A549 treated with ZK216348 at 1 μM for 4 hours (cell line): ENCODE measurements around the gene APC2. TPM values are rescaled to one million over a fixed set of nuclear protein-coding genes. Genes with fewer than 3 reads are reported as not detected.

Experiments
- total RNA-seq: library from RNA; stranded (reverse); fragments of 200-300 nt; extraction: Qiagen RNA extraction; gene quantifications from 5 replicates; pipeline ENCODE4 v1.2.3, GENCODE V29; 2022; ENCODE audit warnings: low read depth

APC2 gene
- total RNA-seq = 0.78 to 2.1 TPM (median 1.8 TPM) in 5 replicates

DNA sequence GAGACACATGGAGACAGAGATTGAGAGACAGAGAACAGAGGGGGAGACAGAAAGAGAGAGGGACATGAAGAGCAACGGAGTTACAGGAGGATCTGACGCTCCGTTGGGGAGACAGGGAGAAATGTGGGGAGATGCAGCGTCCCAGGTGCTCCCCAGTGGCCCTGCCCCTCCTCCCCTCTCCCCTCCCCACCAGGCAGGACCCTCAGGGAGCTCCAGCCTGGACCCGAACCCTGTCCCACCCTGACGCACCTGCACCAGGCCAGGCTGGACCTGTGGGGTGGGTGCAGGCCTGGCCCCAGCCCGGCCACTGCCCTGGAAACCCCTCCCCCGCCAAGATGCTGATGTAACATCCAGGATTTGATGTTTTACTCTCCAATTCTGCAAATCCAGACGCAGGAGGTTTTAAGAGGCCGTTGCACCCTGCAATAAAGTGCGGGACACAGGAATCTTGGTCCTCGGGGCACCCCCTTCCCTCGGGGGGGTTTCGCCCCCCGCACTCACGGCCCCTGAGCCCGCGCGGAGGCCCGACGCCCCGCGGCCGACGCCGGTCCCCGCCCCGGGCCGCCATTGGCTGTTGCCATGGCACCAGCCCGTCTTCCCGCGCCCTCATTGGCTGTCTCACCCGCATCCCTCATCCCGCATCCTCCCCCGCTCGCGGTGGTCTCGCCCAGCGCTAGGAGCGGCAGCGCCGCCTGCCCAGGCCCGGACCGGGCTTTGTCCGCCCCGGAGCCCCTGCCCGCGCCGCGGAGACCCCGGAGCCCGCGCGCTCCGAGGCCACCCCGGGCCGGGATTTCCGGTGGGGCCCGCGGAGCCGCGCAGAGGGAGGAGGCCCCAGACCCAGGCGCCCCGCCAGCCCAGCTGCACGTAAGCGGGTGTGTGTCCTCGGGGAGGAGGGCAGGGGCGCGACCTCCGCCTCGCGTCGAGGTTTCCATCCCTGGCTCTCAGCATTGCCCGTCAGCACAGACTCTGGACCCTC, at the start of gene APC2:
Gene APC2, plus strand, starts transcription at position 655 of the 976 bp plus-strand sequence. CDS start 2,881 bp downstream, outside the sequence.

GRCh38 chr19:1401138-1401888, 48.6 kb upstream of the APC2 start, which contains the start of gene GAMT:
GAMT (minus strand) TSS chr19:1401542; CDS start chr19:1401476, 66 bp downstream.

GRCh38 chr19:1407528-1408299, 42.2 kb upstream of the APC2 start, which contains the start of gene DAZAP1:
DAZAP1 (plus strand) TSS chr19:1407586; CDS start chr19:1407774, 188 bp downstream.

DNA sequence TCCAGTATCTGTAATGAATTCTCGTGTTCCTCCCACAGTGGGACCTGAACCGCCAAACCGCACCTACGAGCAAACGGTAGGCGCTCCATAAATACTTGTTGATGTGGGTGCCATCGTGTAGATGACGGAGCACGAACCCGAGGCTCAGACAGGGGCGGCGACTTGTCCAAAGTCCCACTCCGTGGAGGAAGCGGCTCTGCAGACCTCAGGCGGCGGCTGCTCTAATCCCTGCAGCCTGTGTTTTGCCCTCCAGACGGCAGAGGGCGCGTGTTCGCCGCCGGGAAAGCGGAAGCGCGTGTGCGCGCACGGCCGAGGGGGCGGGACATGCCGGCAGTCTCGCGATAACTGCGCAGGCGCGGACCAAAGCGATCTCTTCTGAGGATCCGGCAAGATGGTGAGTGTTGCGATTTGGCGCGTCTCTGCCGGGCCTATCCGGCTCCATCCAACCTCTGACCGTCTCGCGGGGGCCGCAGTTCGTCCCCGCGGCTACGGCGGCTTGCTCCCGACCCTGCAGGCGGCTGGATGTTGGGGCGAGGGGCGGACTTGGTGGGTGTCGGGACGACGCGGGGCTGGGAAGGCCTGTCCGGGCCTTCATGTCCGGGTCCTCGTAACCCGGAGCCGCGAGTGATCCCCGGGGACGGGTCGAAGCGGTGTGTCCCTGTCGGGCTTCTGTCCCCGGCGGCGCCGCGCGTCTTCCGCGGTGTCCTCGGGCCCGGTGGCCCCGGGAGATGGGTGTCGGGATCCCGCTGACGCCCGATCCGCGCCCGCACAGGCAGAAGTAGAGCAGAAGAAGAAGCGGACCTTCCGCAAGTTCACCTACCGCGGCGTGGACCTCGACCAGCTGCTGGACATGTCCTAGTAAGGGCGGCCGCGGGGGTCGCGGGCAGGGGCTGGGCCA, 11.6 kb upstream of the APC2 start, which contains the start of gene RPS15:
Gene RPS15, plus strand, starts transcription at position 362 of the 898 bp plus-strand sequence. Its CDS starts 30 bp downstream, at position 392.

DNA sequence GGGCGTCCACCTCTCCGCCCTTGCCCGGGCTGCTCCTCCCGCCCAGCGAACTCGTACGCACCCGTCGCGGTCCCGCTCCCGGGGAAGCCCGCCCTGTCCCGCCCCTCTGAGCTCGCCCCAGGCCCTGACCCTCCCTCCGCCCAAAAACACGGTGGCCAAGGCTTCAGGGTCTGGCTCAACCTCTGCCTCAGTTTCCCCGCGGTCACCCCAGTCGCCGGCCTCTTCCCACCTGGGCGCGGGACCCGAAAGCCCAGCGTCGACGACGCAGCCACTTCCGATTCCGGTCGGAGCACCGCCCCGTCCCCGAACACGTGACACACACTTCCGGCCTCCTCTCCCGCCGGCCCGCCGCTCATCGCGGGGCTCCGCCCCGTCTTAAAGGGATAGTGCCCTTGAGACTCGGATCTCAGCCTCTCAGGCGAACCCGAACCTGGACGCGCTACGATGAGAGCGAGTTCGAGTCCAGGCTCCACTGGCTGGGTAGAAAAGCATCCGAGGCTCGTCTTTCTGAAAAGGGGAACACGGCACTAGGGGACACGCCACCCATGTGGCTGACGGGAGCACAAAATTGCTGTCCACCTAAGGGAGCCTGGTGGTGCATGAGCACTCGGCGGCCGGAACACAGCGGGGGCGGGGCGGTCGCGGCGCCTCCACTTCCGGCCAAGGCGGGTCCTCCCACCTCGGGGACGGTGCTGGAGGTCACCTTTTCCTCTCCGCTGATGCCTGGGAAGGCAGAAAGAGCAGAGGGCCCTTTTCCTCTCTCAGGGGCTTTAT, 29.2 kb downstream of the APC2 start, which contains the start of gene C19orf25:
Gene C19orf25, minus strand, starts transcription at position 282 of the 774 bp plus-strand sequence. CDS start 312 bp downstream, outside the sequence.

GRCh38 chr19:1490311-1491113, 40.6 kb downstream of the APC2 start, which contains the start of gene PCSK4:
PCSK4 (minus strand) TSS chr19:1490350; CDS start chr19:1490346, 4 bp downstream.

DNA sequence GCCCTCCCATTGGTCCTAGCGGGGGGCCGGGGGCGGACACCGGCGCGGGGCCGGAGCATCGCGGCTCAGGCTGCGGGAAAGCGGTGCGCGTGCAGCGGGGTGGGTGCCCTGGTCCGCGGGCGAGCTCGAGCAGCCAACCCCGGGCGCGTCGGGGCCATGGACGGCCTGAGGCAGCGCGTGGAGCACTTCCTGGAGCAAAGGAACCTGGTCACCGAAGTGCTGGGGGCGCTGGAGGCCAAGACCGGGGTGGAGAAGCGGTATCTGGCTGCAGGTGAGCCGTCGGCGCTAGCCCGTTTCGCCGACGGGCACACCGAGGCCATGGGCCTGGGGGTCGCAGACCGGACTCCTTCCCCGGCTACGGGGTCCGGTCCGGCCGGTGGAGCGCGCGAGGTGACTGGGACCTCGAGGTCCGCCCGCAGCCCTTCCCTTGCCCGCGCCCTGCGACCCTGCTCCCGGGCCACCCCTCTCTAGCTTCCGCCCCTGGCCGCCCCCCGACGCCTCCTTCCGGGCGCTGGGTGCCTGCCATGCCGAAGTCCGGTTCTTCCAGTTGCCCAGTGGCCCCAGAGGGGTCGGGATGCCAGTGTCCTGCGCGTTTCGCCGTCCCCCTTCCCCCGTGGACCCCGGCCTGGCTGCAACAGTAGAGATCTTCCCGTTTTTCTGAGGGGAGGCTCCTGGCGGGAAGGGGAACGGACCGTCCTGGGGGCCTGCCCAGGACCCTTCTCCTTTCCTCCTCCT, 41.4 kb downstream of the APC2 start, which contains the start of gene REEP6:
Gene REEP6, plus strand, starts transcription at position 68 of the 735 bp plus-strand sequence. Its CDS starts 89 bp downstream, at position 157.

GRCh38 chr19:1512671-1513498, 63.0 kb downstream of the APC2 start, which contains the start of gene ADAMTSL5:
ADAMTSL5 (minus strand) TSS chr19:1513019; CDS start chr19:1510943, 2,076 bp downstream.

Other genes with a start within 250 kb of the APC2 start
- 25.5 to 40.2 TPM (median 38.6 TPM) in 5 replicates for gene STK11, start 244.3 kb upstream of the APC2 start, total RNA-seq
- gene CBARP, start 212.1 kb upstream of the APC2 start, total RNA-seq = 2.3 to 6.0 TPM (median 4.7 TPM) in 5 replicates
- 77.1 to 178 TPM (median 171 TPM) in 5 replicates for gene ATP5F1D, start 208.4 kb upstream of the APC2 start, total RNA-seq
- gene MIDN, start 201.5 kb upstream of the APC2 start, total RNA-seq = 35.7 to 56.7 TPM (median 49.1 TPM) in 5 replicates
- 87.1 to 165 TPM (median 105 TPM) in 5 replicates for gene CIRBP, start 180.8 kb upstream of the APC2 start, total RNA-seq
- gene FAM174C, start 174.6 kb upstream of the APC2 start, total RNA-seq = 31.9 to 87.6 TPM (median 83.9 TPM) in 5 replicates
- 0.61 to 3.2 TPM (median 2.9 TPM) in 5 replicates for gene EFNA2, start 164.2 kb upstream of the APC2 start, total RNA-seq
- 44.6 to 85.4 TPM (median 73.9 TPM) in 5 replicates for gene NDUFS7, start 66.2 kb upstream of the APC2 start, total RNA-seq
- gene GAMT, start 48.6 kb upstream of the APC2 start, total RNA-seq = 21.9 to 46.0 TPM (median 44.9 TPM) in 5 replicates
- 97.2 to 110 TPM (median 109 TPM) in 5 replicates for gene DAZAP1, start 42.5 kb upstream of the APC2 start, total RNA-seq
- gene RPS15, start 11.7 kb upstream of the APC2 start, total RNA-seq = 1,281 to 1,998 TPM (median 1,712 TPM) in 5 replicates
- 8.1 to 22.8 TPM (median 18.7 TPM) in 5 replicates for gene C19orf25, start 29.1 kb downstream of the APC2 start, total RNA-seq
- gene PCSK4, start 40.2 kb downstream of the APC2 start, total RNA-seq = 0.41 to 1.3 TPM (median 1.1 TPM) in 5 replicates
- 2.8 to 5.5 TPM (median 4.6 TPM) in 5 replicates for gene REEP6, start 41.1 kb downstream of the APC2 start, total RNA-seq
- 2.0 to 4.1 TPM (median 2.7 TPM) in 5 replicates for gene ADAMTSL5, start 62.9 kb downstream of the APC2 start, total RNA-seq
- gene PLK5, start 74.0 kb downstream of the APC2 start, total RNA-seq = not detected in 5 replicates
- gene MEX3D, start 118.2 kb downstream of the APC2 start, total RNA-seq = 5.3 to 15.2 TPM (median 11.9 TPM) in 5 replicates
- gene MBD3, start 142.7 kb downstream of the APC2 start, total RNA-seq = 21.7 to 53.2 TPM (median 50.0 TPM) in 5 replicates
- 110 to 173 TPM (median 133 TPM) in 5 replicates for gene UQCR11, start 155.3 kb downstream of the APC2 start, total RNA-seq
- gene TCF3, start 202.5 kb downstream of the APC2 start, total RNA-seq = 41.1 to 82.2 TPM (median 74.6 TPM) in 5 replicates